Raji (cell line): ENCODE measurements around the gene CSMD2.

Source experiments
- POLR2A ChIP-seq: IDR thresholded peaks from 2 replicates; pipeline ENCODE4 v1.6.1; 2011; ENCODE audit warnings: low read depth, low read length, control low read depth; ENCODE audit not compliant: insufficient read depth

The CSMD2 gene

GRCh38 chr1:33578557-33579448 lies 586.2 kb downstream of the CSMD2 start:
- no peak for TF ChIP-seq POLR2A

DNA sequence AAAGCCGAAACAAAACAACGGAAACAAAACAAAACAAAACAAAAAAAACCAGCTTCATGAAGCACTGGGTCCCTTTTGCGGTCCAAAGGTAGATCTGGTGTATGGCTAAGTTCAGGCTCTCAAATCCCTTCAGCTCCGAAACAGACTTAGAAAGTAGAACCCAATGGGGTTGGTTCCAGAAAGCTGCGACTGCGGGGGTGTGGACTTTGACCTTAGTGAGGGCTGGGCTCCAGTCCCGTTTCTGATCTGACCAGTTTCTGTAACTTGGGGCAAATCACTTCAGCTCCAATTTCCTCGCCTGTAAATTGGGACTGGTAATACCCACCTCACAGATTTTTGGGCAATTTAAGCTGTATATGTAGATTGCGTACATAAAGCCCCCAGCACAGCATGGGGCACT lies 587.4 kb downstream of the CSMD2 start:
- TF ChIP-seq POLR2A, result no peak

- no peak for TF ChIP-seq POLR2A
These were observed 588.0 kb downstream of the CSMD2 start for GRCh38 chr1:33576821-33577599.

DNA sequence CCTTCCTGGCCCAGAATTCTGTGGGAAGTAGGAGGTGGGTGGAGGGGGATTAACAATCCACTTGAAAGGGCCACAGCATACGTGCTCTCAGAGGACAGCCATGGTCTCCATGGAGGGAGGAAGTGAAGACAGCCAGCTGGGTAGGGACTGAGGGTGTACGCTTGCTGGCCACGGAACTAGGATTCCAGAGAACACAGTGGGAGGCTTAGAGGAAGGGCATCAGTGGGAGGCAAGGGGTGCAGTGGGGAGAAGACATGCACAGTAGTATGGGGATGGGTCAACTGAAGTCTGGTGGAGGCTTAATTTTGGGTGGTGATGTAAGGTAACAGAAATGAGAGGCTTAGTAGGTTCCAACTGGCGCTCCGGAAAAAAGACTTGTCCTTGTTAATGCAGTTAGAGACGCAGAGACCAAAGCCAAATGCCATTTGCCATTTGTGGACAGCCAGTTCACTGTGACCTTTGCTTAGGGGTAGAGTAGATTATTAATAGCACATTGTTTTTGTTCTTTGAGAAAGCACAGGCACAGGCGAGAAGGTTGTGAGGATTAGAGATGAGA lies 589.6 kb downstream of the CSMD2 start:
- no peak for TF ChIP-seq POLR2A

GRCh38 chr1:33573661-33574060 lies 591.4 kb downstream of the CSMD2 start:
- no peak for TF ChIP-seq POLR2A

DNA sequence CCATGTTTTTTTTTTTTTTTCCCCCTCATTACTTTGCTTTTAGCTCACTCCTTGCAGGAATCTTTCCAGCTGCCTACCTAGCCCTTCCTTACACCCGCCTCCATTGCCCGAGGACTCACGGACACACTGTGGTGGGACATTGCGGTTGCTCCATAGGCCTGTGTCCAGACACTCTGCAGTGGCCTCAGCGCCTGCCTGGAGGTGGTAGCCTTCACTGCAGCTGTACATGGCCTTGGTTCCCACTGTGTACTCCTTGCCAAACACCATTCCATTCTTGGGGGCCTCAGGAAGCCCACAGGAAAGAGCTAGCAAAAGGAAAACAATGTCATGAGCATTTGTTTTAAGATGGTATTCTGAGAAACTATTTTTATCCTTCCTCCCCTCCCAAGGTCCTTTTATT lies 592.6 kb downstream of the CSMD2 start:
- TF ChIP-seq POLR2A, result no peak

DNA sequence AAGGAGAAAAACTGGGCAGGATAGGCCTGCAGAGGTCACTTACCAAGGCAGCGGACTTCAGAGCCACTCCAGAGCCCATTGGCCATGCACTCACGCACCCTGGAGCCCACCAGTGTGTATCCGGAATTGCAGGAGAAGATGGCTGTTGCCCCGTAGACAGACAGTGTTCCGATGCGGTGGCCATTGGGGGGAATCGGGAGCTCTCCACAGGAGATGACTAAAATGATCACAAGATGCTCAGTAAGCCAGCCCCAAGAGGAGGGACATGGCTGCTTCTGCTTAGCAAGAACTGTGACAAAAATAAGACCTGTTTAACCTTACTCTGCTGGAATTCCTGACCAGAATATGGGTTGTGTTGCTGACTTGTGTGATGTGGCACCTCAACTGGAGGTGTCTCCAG lies 595.7 kb downstream of the CSMD2 start:
- TF ChIP-seq POLR2A, result no peak

GRCh38 chr1:33563699-33564098 lies 601.3 kb downstream of the CSMD2 start:
- no peak for TF ChIP-seq POLR2A

DNA sequence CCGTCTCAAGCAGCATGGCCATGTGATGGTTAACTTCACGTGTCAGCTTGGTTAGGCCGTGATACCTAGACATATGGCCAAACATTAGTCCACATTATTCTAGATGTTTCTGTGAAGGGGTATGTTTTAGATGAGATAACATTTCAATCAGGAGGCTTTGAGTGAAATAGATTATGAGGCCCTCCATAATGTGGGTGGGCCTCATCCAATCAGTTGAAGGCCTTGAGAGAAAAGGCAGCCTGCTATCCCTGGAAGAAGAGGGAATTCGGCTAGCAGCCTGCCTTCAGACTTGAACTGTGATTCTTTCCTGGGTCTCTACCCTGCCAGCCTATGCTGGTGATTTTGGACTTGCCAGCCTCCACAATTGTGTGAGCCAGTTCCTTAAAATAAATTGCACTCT lies 602.5 kb downstream of the CSMD2 start:
- TF ChIP-seq POLR2A, result no peak

GRCh38 chr1:33561576-33561975 lies 603.5 kb downstream of the CSMD2 start:
- no peak for TF ChIP-seq POLR2A

GRCh38 chr1:33560680-33561079 lies 604.4 kb downstream of the CSMD2 start:
- TF ChIP-seq POLR2A, result no peak

DNA sequence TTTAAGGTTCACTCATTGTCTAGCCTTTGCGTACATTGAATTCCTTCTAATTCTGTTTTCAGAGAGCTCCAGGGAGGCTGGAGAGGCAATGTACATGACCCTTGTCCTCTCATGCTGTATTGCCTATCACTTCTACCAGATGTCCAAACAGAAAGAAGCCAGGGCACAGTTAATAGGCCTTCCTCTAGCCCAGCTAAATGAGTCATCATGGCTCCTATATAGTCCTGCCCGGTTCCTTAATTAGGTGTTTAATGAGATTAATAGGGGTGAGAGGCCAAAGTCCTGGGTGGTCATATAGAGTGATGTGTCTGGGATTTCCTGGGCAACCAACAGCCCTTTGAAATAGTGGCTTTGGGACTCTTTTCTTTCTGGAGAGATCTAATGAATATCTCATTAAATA lies 616.3 kb downstream of the CSMD2 start:
- no peak for TF ChIP-seq POLR2A

DNA sequence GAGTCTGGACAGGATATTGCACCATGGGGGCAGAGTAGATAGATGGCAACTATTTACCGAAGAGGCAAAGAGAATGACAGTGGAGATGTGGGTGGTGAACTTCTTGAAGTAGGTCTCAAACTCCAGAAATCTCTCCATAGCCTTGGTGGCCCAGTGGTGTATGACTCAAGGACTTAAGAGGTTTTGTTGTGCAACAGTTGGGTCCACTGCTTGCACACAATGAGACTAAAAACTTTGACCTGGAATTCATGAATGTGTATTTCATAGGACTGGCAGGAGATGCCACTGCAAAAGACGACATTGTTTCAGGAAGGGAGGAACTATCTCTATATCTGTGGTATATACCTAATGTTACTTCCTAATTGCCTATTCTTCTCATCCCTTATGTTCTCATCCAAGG lies 616.7 kb downstream of the CSMD2 start:
- no peak for TF ChIP-seq POLR2A

DNA sequence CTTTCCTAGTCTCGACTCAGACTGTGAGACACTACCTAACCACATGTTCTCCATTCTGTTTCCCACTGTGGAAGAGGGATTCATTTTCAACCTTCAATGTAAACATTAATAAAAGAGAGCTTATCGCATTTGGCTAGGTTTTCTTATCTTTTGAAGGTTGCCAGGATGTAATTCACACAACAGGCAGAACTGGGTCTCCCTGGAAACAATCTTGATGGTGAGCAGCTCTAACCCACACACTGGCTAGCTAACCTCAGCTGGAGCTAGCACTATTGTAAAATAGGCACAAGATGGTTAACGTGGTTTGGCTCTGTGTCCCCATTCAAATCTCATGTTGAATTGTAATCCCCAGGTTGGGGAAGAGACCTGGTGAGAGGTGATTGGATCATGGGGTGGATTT lies 617.5 kb downstream of the CSMD2 start:
- TF ChIP-seq POLR2A, result no peak

DNA sequence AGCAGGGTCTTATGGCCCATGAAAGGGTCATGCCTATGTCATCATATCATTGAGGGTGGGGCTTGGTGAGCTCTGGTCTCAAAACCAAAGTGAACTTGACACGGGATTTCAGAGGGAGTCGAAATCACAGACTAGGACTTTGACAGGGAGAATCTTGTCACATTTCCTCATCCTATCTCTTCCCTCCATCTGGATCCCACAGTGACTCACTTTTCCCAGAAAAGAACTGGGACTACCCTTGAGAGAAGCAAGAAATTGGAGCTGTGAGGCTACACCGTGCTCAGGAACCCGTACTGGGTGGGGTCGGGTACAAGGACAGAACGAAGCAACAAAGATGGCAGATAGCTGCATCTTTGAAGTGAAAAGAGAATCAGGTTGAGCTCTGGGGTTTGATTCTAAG lies 623.1 kb downstream of the CSMD2 start:
- no peak for TF ChIP-seq POLR2A

DNA sequence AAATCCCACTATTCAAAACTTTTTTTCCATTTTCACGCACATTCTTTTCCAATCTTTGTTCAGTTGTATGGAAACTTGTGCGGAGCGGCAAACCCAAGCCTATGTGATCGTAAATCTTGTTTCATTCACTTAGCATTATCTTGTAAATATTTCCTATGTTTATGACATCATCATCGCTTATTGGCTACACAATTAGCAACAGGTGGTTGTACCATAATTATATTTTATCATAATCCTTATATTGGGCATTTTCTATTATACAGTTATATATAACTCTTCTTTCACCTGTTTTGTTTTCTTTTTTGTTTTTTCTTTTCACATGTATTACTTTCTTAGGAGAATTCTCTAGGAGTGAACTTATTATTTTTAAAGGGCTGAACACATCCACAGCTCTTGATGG lies 627.1 kb downstream of the CSMD2 start:
- TF ChIP-seq POLR2A, result no peak
